Activated CD4-positive, alpha-beta memory T cell treated with anti-CD3 and anti-CD28 coated beads, Interleukin-2, amount 10 ng/mL, durations not matched to agents 7 days and 5 days (primary cell): ENCODE results near the gene ABHD18. TPM values are rescaled to one million over a fixed set of nuclear protein-coding genes. Genes with fewer than 3 reads are reported as not detected.
A peak's percentile ranks its signal among the peaks of the same experiment; 100 is the strongest.
"Not testable (repeated sequence)": the region's sequence is repeated elsewhere in the genome, so short reads cannot be mapped to it uniquely, and the experiment has no call there.

Experiments
- CTCF ChIA-PET: fragments of 350-600 bp; sonication (Branson Sonifier 250); formaldehyde crosslinking; loops from one replicate; lab custom pipeline; 2021; ENCODE audit warnings: antibody characterized with exemption, inconsistent platforms; lab: Charles Lee
- POLR2A ChIA-PET: fragments of 350-600 bp; sonication (Branson Sonifier 250); formaldehyde crosslinking; loops from one replicate; lab custom pipeline; 2021; ENCODE audit warnings: antibody characterized with exemption; lab: Charles Lee
- DNase-seq: peaks from one replicate; pipeline ENCODE4 v3.0.0-alpha.2; 2020
- H3K27ac Mint-ChIP-seq: one replicate; pipeline ENCODE4 v1.8.0; 2021; ENCODE audit warnings: mild to moderate bottlenecking, mixed read lengths
- H3K27me3 Mint-ChIP-seq: one replicate; pipeline ENCODE4 v1.8.0; 2021; ENCODE audit warnings: mixed read lengths
- H3K36me3 Mint-ChIP-seq: one replicate; pipeline ENCODE4 v1.8.0; 2021; ENCODE audit warnings: low read depth, mixed read lengths
- H3K4me1 Mint-ChIP-seq: one replicate; pipeline ENCODE4 v1.8.0; 2021; ENCODE audit warnings: mixed read lengths
- H3K4me3 Mint-ChIP-seq: one replicate; pipeline ENCODE4 v1.8.0; 2021; ENCODE audit warnings: mild to moderate bottlenecking, mixed read lengths
- H3K9me3 Mint-ChIP-seq: one replicate; pipeline ENCODE4 v1.8.0; 2021; ENCODE audit warnings: mixed read lengths
- total RNA-seq, 2 experiments: library from RNA; stranded (reverse); gene quantifications; one replicate each; pipeline ENCODE4 v1.2.3, GENCODE V29; 2021

The ABHD18 gene
- total RNA-seq, 2 experiments from 2014 or later = 23.6 to 26.8 TPM

DNA sequence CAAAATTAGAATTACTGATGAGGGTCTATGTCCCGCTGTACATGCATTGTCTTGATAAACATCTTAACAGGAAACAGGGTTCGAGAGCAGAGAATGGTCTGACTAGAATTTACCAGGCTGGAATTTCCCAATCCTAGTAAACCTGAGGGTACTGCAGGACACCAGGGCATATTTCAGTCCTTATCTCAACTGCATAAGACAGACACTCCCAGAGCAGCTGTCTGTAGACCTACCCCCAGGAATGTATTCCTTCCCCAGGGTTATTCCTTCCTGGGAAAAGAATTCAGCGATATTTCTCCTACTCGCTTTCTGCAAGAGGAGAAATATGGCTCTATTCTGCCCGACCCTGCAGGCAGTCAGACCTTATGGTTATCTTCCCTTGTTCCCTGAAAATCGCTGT, 31.3 kb downstream of the ABHD18 start:
- H3K4me3 Mint-ChIP-seq, H3K9me3 Mint-ChIP-seq, POLR2A ChIA-PET, DNase-seq, H3K27ac Mint-ChIP-seq, H3K27me3 Mint-ChIP-seq: not testable (repeated sequence)
- CTCF ChIA-PET = interaction anchor here (1.6 to 1.7 kb wide), 2 partner anchors 18 to 31 kb away, joined by 5 to 9 read pairs; partner anchors contain the start of genes ABHD18 and MFSD8
- H3K4me1 Mint-ChIP-seq = peaks cover 23% of the 10 kb centered on the region
- H3K36me3 Mint-ChIP-seq = peaks cover 50% of the 10 kb centered on the region

DNA sequence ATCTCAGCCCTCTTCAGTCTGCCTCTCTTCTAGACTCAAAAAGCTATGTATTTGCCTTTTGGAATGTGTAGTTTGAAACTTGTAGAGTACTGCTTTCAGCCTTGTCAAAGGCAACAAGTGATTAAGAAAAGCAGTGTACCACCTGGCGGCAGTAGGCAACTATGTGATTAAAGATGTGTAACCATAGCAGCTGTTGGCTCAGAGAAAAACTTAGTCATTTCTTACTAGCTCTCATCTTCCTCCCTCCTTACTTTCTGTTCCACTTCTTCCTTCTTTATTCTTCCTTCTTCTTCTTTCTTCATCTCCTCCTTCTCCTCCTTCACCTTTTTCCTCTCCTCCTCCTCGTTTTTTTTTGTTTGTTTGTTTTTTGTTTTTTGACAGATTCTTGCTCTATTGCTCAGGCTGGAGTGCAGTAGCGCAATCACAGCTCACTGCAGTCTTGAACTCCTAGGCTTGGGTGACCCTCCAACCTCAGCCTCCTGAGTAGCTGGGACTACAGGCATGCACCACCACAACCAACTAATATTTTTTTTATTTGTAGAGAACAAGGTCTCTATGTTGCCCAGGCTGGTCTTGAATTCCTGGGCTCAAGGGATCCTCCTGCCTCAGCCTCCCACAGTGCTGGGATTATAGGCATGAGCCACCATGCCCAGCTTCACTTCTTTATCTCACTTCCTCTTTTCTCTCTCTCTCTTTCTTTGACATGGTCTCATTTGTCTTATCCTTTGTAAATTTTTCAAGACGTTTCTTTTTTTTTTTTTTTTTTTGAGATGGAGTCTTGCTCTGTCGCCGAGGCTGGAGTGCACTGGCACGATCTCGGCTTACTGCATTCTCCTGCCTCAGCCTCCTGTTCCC, 32.6 kb downstream of the ABHD18 start:
- ChIA-PET POLR2A (interaction anchor here (0.6 to 2.4 kb wide), 6 partner anchors 11 to 815 kb away, joined by 3 to 10 read pairs (median 4); partner anchors contain the start of genes ABHD18, LARP1B and PLK4), CTCF (interaction anchor here (0.6 to 1.7 kb wide), 7 partner anchors 8 to 114 kb away, joined by 3 to 9 read pairs (median 4); partner anchors contain the start of genes ABHD18 and MFSD8)
- Mint-ChIP-seq H3K4me3 (no peak overlapping the region), H3K27me3 (no peaks in the 10 kb centered on the region), H3K9me3 (peaks cover 4% of the 10 kb centered on the region), H3K27ac (no peak overlapping the region), H3K36me3 (peaks cover 59% of the 10 kb centered on the region), H3K4me1 (peaks cover 28% of the 10 kb centered on the region)
- peak; percentile 35 for DNase-seq

DNA sequence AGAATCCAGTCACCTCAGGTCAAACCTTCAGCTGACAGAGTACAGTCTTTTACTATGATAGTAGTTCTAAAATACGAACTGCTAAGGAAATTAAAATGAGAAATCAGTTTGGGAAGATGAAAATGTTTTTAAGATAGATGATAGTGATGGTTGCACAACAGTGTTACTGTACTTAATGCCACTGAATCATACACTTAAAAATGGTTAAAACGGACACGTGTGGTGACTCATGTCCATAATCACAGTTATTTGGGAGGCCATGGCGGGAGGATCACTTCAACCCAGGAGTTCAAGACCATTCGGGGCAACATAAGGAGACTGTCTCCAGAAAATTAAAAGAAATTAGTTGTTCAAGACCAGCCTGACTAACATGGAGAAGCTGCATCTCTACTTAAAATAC, 41.4 kb downstream of the ABHD18 start:
- ChIA-PET POLR2A (interaction anchor here (1.4 kb wide), 1 partner anchor 41 kb away, joined by 3 read pairs; the partner anchor contains the start of genes ABHD18 and MFSD8), CTCF (interaction anchor here (0.7 to 1.3 kb wide), 2 partner anchors 9 to 83 kb away, joined by 5 to 6 read pairs; no protein-coding TSS in a partner anchor)
- no peaks in the 10 kb centered on the region for H3K27me3 Mint-ChIP-seq
- H3K9me3 Mint-ChIP-seq = no peaks in the 10 kb centered on the region
- DNase-seq = no peak
- H3K4me1 Mint-ChIP-seq = peaks cover 6% of the 10 kb centered on the region
- H3K4me3 Mint-ChIP-seq = no peak overlapping the region
- H3K36me3 Mint-ChIP-seq = peaks cover 31% of the 10 kb centered on the region
- H3K27ac Mint-ChIP-seq = no peak overlapping the region

DNA sequence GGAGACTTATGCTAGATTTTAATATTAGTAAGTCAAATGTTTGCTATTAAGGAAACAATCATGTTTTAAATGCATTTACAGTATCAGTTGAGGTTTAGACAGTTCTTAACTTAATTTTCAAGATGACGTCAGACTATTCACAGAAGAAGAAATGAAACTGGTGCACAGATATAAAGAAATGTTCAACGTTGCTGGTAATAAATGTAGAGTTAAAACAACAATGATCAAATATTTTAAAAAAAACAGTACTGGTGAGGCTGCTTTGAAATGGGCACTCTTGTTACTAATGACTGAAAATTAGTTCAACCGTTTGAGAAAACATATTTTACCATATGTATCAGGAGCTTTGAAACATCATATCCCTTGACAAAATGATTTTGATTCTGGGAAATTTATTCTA, 44.2 kb downstream of the ABHD18 start:
- peaks cover 28% of the 10 kb centered on the region for H3K36me3 Mint-ChIP-seq
- no peak overlapping the region for H3K27ac Mint-ChIP-seq
- no peaks in the 10 kb centered on the region for H3K4me1 Mint-ChIP-seq
- ChIA-PET CTCF (interaction anchor here (0.6 kb wide), 1 partner anchor 17 kb away, joined by 3 read pairs; no protein-coding TSS in a partner anchor), POLR2A (no interaction called here)
- no peaks in the 10 kb centered on the region for H3K27me3 Mint-ChIP-seq
- no peaks in the 10 kb centered on the region for H3K9me3 Mint-ChIP-seq
- no peak overlapping the region for H3K4me3 Mint-ChIP-seq
- DNase-seq = no peak

DNA sequence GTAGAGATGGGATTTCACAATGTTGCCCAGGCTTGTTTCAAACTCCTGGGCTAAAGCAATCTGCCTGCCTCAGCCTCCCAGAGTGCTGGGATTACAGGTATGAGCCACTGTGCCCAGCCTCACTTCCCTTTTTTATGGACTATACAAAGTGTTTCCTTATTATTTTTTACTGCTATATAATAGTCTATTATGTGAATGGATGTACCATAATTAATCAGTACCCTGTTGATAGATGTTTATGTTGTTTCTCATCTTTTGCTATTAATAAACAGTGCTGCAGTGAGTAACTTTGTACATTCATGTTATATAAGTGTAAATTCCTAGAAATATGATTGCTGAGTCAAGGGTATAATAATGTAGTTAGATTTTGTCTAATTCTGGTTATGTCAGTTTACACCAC, 60.1 kb downstream of the ABHD18 start:
- Mint-ChIP-seq H3K27ac (no peak overlapping the region), H3K4me3 (no peak overlapping the region)
- CTCF ChIA-PET = no interaction called here

DNA sequence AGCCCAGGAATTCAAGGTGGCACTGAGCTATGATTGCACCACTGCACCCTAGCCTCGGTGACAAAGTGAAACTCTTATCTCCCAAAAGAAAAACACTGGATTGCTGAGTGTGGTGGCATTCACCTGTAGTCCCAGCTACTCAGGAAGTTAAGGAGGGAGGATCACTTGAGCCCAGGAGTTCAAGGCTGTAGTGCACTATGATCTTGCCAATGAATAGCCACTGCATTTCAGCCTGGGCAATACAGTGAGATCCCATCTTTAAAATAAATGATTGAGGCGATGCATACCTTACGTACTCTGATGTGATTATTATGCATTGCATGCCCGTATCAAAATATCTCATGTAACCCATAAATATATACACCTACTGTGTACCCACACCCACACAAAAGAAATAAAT, 64.7 kb downstream of the ABHD18 start:
- CTCF ChIA-PET = no interaction called here

More for the DNA sequence above, 60.1 kb downstream of the ABHD18 start:
- H3K4me1 Mint-ChIP-seq = no peaks in the 10 kb centered on the region
- no peaks in the 10 kb centered on the region for H3K9me3 Mint-ChIP-seq
- POLR2A ChIA-PET = no interaction called here
- no peaks in the 10 kb centered on the region for H3K27me3 Mint-ChIP-seq
- DNase-seq = no peak
- peaks cover 39% of the 10 kb centered on the region for H3K36me3 Mint-ChIP-seq

DNA sequence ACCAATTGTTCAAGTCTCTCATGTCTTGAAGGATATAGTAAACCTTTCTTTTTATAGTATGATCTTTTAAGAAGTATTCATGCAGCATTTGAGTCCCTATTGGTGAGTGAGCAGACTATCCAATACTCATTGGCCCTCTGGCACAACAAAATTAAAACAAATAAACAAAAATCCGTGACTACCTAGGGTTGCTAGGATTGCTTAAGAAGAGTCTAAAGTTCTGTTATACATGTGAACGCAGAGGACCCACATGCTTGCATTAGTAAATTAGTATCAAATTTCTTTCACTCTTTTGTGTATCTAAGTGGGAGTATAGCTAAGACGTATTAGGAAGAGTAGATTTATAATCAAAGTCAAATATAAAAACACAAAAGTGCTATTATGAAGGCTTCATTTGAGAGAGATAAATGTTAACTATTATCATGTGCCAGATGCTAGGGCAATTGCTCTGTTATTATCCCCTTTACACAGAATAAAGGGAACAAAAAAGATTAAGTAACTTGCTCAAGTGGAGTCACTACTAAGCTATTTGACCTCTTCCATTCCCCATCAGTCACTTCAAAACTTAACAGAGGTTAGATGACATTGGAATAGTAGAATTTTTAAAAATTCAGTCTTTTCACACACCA, 66.7 kb downstream of the ABHD18 start:
- peaks cover 26% of the 10 kb centered on the region for H3K36me3 Mint-ChIP-seq
- ChIA-PET POLR2A (interaction anchor here (1.3 kb wide), 1 partner anchor 29 kb away, joined by 5 read pairs; the partner anchor contains the start of gene LARP1B), CTCF (interaction anchor here (1.3 kb wide), 1 partner anchor 11 kb away, joined by 3 read pairs; no protein-coding TSS in a partner anchor)
- DNase-seq = no peak
- H3K4me3 Mint-ChIP-seq = no peak overlapping the region
- no peak overlapping the region for H3K27ac Mint-ChIP-seq
- no peaks in the 10 kb centered on the region for H3K9me3 Mint-ChIP-seq
- H3K4me1 Mint-ChIP-seq = no peaks in the 10 kb centered on the region
- no peaks in the 10 kb centered on the region for H3K27me3 Mint-ChIP-seq

More for the DNA sequence above, 64.7 kb downstream of the ABHD18 start:
- no peaks in the 10 kb centered on the region for H3K4me1 Mint-ChIP-seq
- no peak overlapping the region for H3K4me3 Mint-ChIP-seq
- H3K27me3 Mint-ChIP-seq = no peaks in the 10 kb centered on the region
- POLR2A ChIA-PET = no interaction called here
- H3K9me3 Mint-ChIP-seq = no peaks in the 10 kb centered on the region
- DNase-seq = no peak
- peaks cover 32% of the 10 kb centered on the region for H3K36me3 Mint-ChIP-seq
- no peak overlapping the region for H3K27ac Mint-ChIP-seq

DNA sequence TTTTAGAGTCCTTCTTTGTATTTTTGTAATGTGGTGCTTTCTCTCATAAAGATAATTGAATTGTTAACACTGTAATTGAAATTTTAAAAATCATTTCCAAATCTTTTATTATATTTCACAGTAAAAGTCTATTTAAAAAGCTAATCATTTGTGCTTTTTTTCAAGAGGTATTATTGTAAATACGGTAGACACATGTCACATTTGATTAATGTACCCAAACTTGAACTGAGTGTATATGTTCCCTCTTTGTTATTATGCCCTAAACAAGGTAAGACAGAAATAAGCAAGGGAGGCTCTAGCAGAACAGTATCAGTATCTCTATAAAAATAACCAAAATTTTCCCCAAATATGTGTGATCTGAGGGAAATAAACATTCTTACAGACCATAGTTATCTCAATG, 74.4 kb downstream of the ABHD18 start:
- H3K36me3 Mint-ChIP-seq = peaks cover 3% of the 10 kb centered on the region
- H3K9me3 Mint-ChIP-seq = no peaks in the 10 kb centered on the region
- no peak overlapping the region for H3K27ac Mint-ChIP-seq
- no peak for DNase-seq
- H3K4me1 Mint-ChIP-seq = no peaks in the 10 kb centered on the region
- CTCF ChIA-PET = no interaction called here
- no peaks in the 10 kb centered on the region for H3K27me3 Mint-ChIP-seq
- H3K4me3 Mint-ChIP-seq = no peak overlapping the region
- POLR2A ChIA-PET = no interaction called here

DNA sequence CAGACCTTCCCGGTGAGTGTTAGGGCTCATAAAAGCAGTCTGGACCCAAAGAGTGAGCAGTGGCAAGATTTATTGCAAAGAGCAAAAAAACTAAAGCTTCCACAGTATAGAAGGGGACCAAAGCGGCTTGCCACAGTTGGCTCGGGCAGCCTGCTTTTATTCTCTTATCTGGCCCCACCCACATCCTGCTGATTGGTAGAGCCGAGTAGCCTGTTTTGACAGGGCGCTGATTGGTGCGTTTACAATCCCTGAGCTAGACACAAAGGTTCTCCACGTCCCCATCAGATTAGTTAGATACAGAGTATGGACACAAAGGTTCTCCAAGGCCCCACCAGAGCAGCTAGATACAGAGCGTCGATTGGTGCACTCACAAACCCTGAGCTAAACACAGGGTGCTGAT, 81.8 kb downstream of the ABHD18 start:
- H3K27me3 Mint-ChIP-seq, DNase-seq, H3K36me3 Mint-ChIP-seq, POLR2A ChIA-PET, H3K4me1 Mint-ChIP-seq, H3K4me3 Mint-ChIP-seq, CTCF ChIA-PET, H3K27ac Mint-ChIP-seq, H3K9me3 Mint-ChIP-seq: not testable (repeated sequence)

DNA sequence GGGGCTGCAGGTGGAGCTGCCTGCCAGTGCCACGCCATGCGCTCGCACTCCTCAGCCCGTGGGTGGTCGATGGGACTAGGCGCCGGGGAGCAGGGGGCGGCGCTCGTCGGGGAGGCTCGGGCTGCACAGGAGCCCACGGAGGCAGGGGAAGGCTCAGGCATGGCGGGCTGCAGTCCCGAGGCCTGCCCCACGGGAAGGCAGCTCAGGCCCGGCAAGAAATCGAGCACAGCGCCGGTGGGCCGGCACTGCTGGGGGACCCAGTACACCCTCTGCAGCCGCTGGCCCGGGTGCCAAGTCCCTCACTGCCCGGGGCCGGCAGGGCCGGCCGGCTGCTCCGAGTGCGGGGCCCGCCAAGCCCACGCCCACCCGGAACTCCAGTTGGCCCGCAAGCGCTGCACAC, 82.3 kb downstream of the ABHD18 start:
- H3K4me1 Mint-ChIP-seq, H3K27me3 Mint-ChIP-seq, H3K4me3 Mint-ChIP-seq, CTCF ChIA-PET, POLR2A ChIA-PET, DNase-seq, H3K27ac Mint-ChIP-seq, H3K36me3 Mint-ChIP-seq, H3K9me3 Mint-ChIP-seq: not testable (repeated sequence)

DNA sequence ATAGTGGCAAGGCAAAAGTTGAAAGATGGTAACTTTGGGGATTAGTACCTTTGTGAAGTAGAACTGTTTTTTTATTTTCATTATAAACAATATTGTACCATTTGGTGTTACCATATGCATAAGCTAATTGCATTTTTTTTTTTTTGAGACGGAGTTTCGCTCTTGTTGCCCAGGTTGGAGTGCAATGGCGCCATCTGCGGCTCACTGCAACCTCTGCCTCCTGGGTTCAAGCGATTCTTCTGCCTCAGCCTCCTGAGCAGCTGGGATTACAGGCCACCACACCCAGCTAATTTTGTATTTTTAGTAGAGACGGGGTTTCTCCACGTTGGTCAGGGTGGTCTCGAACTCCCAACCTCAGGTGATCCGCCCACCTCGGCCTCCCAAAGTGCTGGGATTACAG, 86.0 kb downstream of the ABHD18 start:
- H3K4me3 Mint-ChIP-seq, H3K9me3 Mint-ChIP-seq, H3K4me1 Mint-ChIP-seq, H3K27ac Mint-ChIP-seq, H3K36me3 Mint-ChIP-seq, H3K27me3 Mint-ChIP-seq: not testable (repeated sequence)
- CTCF ChIA-PET = interaction anchor here (0.6 to 1.2 kb wide), 9 partner anchors 11 to 449 kb away, joined by 3 to 6 read pairs (median 3); no protein-coding TSS in a partner anchor
- POLR2A ChIA-PET = interaction anchor here (1.0 to 1.5 kb wide), 3 partner anchors 10 to 86 kb away, joined by 3 to 7 read pairs (median 3); partner anchors contain the start of genes ABHD18, LARP1B and MFSD8
- DNase-seq = peak; percentile 24

DNA sequence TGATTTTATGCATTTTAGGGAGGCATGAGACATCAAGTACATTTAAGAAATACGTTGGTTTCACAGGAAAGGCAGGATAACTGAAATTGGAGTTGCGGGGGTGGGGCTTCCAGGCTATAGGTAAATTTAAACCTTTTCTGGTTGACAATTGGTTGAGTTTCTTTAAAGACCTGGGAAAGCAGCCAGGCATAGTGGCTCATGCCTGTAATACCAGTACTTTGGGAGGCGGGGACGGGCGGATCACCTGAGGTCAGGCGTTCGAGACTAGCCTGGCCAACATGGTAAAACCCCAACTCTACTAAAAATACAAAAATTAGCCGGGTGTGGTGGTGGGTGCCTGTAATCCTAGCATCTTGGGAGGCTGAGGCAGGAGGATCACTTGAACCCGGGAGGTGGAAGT, 89.7 kb downstream of the ABHD18 start:
- H3K36me3 Mint-ChIP-seq, H3K4me1 Mint-ChIP-seq, POLR2A ChIA-PET, CTCF ChIA-PET, H3K4me3 Mint-ChIP-seq, DNase-seq, H3K27me3 Mint-ChIP-seq, H3K9me3 Mint-ChIP-seq, H3K27ac Mint-ChIP-seq: not testable (repeated sequence)
